Measurements from ENCODE around the gene SLC11A2. TPM values are rescaled to one million over a fixed set of nuclear protein-coding genes. Genes with fewer than 3 reads are reported as not detected.

Gene SLC11A2
- total and polyA plus RNA-seq, 2 of the 4 experiments (the other 2 are of a cell fraction) = 28.0 to 45.3 TPM

- H2AFZ ChIP-seq (replicated peaks; ENCODE audit: low read length, poor library complexity) = no peak overlapping the region
- H3K14ac ChIP-seq (replicated peaks; ENCODE audit: low read depth, low read length) = no peak overlapping the region
- H4K91ac ChIP-seq (ENCODE audit: insufficient read depth, low read depth, low read length) = no peak overlapping the region
- no peak overlapping the region for H2BK120ac ChIP-seq (ENCODE audit: low read depth, low read length)
- ChIA-PET CTCF (no interaction called here), POLR2A (ENCODE audit: unreplicated experiment) (no interaction called here)
- intact Hi-C loops (cut with micrococcal nuclease) = no loop called here
- no peak overlapping the region for H3K4me3 ChIP-seq (ENCODE audit: insufficient read depth, low read depth, low read length)
- peaks cover 3% of the 10 kb centered on the region; the same call in 1 of the 2 replicates for H3K9me1 ChIP-seq (ENCODE audit: insufficient read depth, low read length)
- no peak overlapping the region for H3K27ac ChIP-seq (ENCODE audit: insufficient read depth, low read length)
- no peaks in the 10 kb centered on the region for H4K20me1 ChIP-seq (ENCODE audit: insufficient read depth, low read length)
- no peak overlapping the region for H4K8ac ChIP-seq (ENCODE audit: low read depth in 2 of 2, low read length in 2 of 2)
- H3K9me3 ChIP-seq (ENCODE audit: control insufficient read depth, insufficient read depth, low read length) = no peaks in the 10 kb centered on the region
- H3K18ac ChIP-seq (ENCODE audit: low read depth, low read length) = no peak overlapping the region
- no peak overlapping the region for H3K9ac ChIP-seq (ENCODE audit: low read depth, low read length)
- WGBS, 2 experiments (ENCODE audit: extremely low coverage in 2 of 2, insufficient read length in 1 of 2) = 86% methylated on average over 1 of the region's 4 CpGs; no CpG with 5 or more reads in 1 of the 2 experiments
- no peak overlapping the region for H4K5ac ChIP-seq (ENCODE audit: low read depth, low read length)
- TF ChIP-seq RAD21 (IDR thresholded peaks at IDR 0.05; ENCODE audit: low read length) (no peak), CEBPB (IDR thresholded peaks at IDR 0.05; ENCODE audit: low read depth, low read length) (no peak)
- 0 out of 2 replicates have a peak overlapping the region, but pooled peaks have one; percentile 13 for H2BK20ac ChIP-seq (ENCODE audit: low read depth, low read length)
- peak overlapping the region; percentile 16; the same call in 1 of the 2 replicates for H2AK5ac ChIP-seq (ENCODE audit: low read depth, low read length)
- no TSS peak for BruUV-seq (replicated peaks)
- DNase-seq (peak; percentile 19), ATAC-seq (ENCODE audit: low read depth) (no peak)
- H3K36me3 ChIP-seq (ENCODE audit: control insufficient read depth, insufficient read depth, low read length) = no peaks in the 10 kb centered on the region
- in situ Hi-C loops (cut with MboI; ENCODE audit: low sequenced_read_pairs) = no loop called here
- no peak overlapping the region for H2AK9ac ChIP-seq (replicated peaks; ENCODE audit: low read depth, low read length, poor library complexity)
- H3K27me3 ChIP-seq (ENCODE audit: control insufficient read depth, insufficient read depth, low read length) = no peaks in the 10 kb centered on the region
- H3K56ac ChIP-seq (ENCODE audit: extremely low read depth, insufficient read depth, low read length) = no peak overlapping the region
- no peak overlapping the region for H3K4ac ChIP-seq (ENCODE audit: low read depth, low read length)
- no peaks in the 10 kb centered on the region for H3K4me1 ChIP-seq (ENCODE audit: control insufficient read depth, insufficient read depth, low read length)
- H3K4me2 ChIP-seq (ENCODE audit: low read depth, low read length) = no peak overlapping the region
- H3K23ac ChIP-seq (ENCODE audit: low read depth, low read length) = no peak overlapping the region
- dilution Hi-C loops (cut with HindIII; ENCODE audit: low sequenced_read_pairs, unreplicated experiment) = no loop called here
- no peak overlapping the region for H2BK5ac ChIP-seq (ENCODE audit: low read depth, low read length, poor library complexity, severe bottlenecking)
- H3K79me1 ChIP-seq (ENCODE audit: low read depth in 1 of 2, low read length in 2 of 2) = no peaks in the 10 kb centered on the region
- no peak overlapping the region for H2BK15ac ChIP-seq (ENCODE audit: low read depth, low read length)
Measured at GRCh38 chr12:50948798-50949197, 77.4 kb downstream of the SLC11A2 start.
